GM12878 (cell line): ENCODE data around the gene IL22. TPM values are rescaled to one million over a fixed set of nuclear protein-coding genes. Genes with fewer than 3 reads are reported as not detected.
A peak's percentile ranks its signal among the peaks of the same experiment; 100 is the strongest.

ENCODE experiments used
- CEBPB ChIP-seq, 2 experiments: fragments of 150-350 bp in 1 of 2; IDR thresholded peaks; 2 replicates each; pipeline ENCODE4 v1.6.1; 2012 to 2014; ENCODE audit warnings: low read depth in 2 of 2, low read length in 2 of 2, borderline replicate concordance in 1 of 2, inconsistent platforms in 1 of 2
- EED ChIP-seq: sonication (generic); IDR thresholded peaks from 2 replicates; pipeline ENCODE4 v1.6.1; 2016; ENCODE audit warnings: antibody characterized with exemption, low read depth
- GABPA ChIP-seq: IDR thresholded peaks from 2 replicates; pipeline ENCODE4 v1.6.1; 2014; ENCODE audit warnings: antibody characterized with exemption, low read depth, mild to moderate bottlenecking, inconsistent platforms
- HDGF ChIP-seq: fragments of 450-650 bp; IDR thresholded peaks from 2 replicates; pipeline ENCODE4 v1.6.1; 2016; ENCODE audit warnings: antibody characterized with exemption
- IKZF1 ChIP-seq: fragments of 450-650 bp; conservative IDR thresholded peaks from 2 replicates; pipeline ENCODE4 v1.6.1; 2017; ENCODE audit warnings: antibody characterized with exemption, mild to moderate bottlenecking
- LARP7 ChIP-seq: fragments of 450-650 bp; IDR thresholded peaks from 2 replicates; pipeline ENCODE4 v1.6.1; 2017; ENCODE audit warnings: mild to moderate bottlenecking
- MEF2B ChIP-seq: fragments of 450-650 bp; IDR thresholded peaks from 2 replicates; pipeline ENCODE4 v1.6.1; 2018; ENCODE audit warnings: mild to moderate bottlenecking, moderate library complexity; ENCODE audit not compliant: partially characterized antibody, poor library complexity, severe bottlenecking
- NFXL1 ChIP-seq: fragments of 450-650 bp; IDR thresholded peaks from 2 replicates; pipeline ENCODE4 v1.6.1; 2017; ENCODE audit warnings: antibody characterized with exemption, mild to moderate bottlenecking, borderline replicate concordance
- NR2F1 ChIP-seq: fragments of 450-650 bp; conservative IDR thresholded peaks from 2 replicates; pipeline ENCODE4 v1.6.1; 2017; ENCODE audit warnings: mild to moderate bottlenecking
- RCOR1 ChIP-seq: conservative IDR thresholded peaks from 2 replicates; pipeline ENCODE4 v1.6.1; 2012; ENCODE audit warnings: low read depth, low read length, improper control_type of control experiment
- RELA ChIP-seq: fragments of 450-650 bp; IDR thresholded peaks from 2 replicates; pipeline ENCODE4 v1.8.0; 2014; ENCODE audit warnings: borderline replicate concordance; ENCODE audit not compliant: partially characterized antibody
- SP1 ChIP-seq: IDR thresholded peaks from one replicate; pipeline ENCODE4 v1.6.1; 2011; ENCODE audit warnings: low read depth, low read length
- ZNF24 ChIP-seq: fragments of 450-650 bp; IDR thresholded peaks from 2 replicates; pipeline ENCODE4 v1.6.1; 2017; ENCODE audit warnings: antibody characterized with exemption, mild to moderate bottlenecking
- polyA plus RNA-seq, 11 experiments: library from polyadenylated mRNA; depleted of rRNA in 4 of 11; unstranded in 6 of 11; stranded (reverse) in 5 of 11; fragments of >200 nt; fragmentation: Nextera tagmentation in 4 of 11; fragmentation: Illumina TruSeq in 1 of 11; extraction: Ambion mirVana in 4 of 11; extraction: Trizol in 1 of 11; gene quantifications; 1 replicate in 1 of 11; 2 replicates in 10 of 11; pipeline versions ENCODE4 v1.2.1 to v1.2.3, GENCODE V29; 2011 to 2016; ENCODE audit warnings: inconsistent platforms in 2 of 11, missing spikeins in 2 of 11, low read depth in 1 of 11
- total RNA-seq, 4 experiments: library from RNA; depleted of rRNA in 3 of 4; stranded (reverse); fragments of >200 nt in 3 of 4; fragmentation: Illumina TruSeq in 1 of 4; extraction: Trizol in 1 of 4; gene quantifications; 2 replicates each; pipeline versions ENCODE4 v1.2.1 to v1.2.3, GENCODE V29; 2013 to 2021
- TF ChIP-seq, protein P1 (sequence below): IDR thresholded peaks from 2 replicates; pipeline ENCODE4 v1.6.1; 2011; ENCODE audit warnings: borderline replicate concordance, low read depth, mild to moderate bottlenecking, moderate library complexity, low read length; ENCODE audit not compliant: insufficient read depth, poor library complexity, severe bottlenecking
- TF ChIP-seq, protein P2 (sequence below): fragments of 450-650 bp; IDR thresholded peaks from 2 replicates; pipeline ENCODE4 v1.6.1; 2017; ENCODE audit warnings: antibody characterized with exemption, mild to moderate bottlenecking, moderate library complexity
- TF ChIP-seq, protein P3 (sequence below): fragments of 450-650 bp; IDR thresholded peaks from 2 replicates; pipeline ENCODE4 v1.6.1; 2016; ENCODE audit warnings: mild to moderate bottlenecking, moderate library complexity, borderline replicate concordance
- TF ChIP-seq, protein P4 (sequence below): fragments of 150-350 bp; IDR thresholded peaks from 2 replicates; pipeline ENCODE4 v1.6.1; 2014; ENCODE audit warnings: mild to moderate bottlenecking, low read depth, low read length

Gene IL22
- total and polyA plus RNA-seq, 10 of the 15 experiments (the other 5 are each of a cell fraction or from before 2014, with no cell fraction given) = not detected

DNA sequence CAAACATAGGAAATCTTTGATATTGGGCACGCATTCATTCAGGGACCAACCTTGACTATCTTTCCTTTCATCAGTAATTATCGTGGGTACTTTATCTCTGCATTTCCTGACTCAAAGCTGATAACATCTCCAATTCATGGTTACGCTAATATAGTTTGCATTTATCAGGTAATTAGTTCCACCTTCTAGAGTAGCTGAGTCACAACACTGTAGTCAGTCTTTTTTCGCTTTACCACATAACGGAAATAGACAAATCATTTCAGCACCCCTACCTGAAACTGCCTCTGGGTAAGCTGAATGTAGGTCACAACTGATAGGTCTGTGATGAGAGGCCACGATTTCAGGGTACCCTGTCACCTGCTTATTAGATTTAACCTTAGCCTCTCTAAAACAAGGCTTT, 36.7 kb upstream of the IL22 start (continued):
- TF ChIP-seq, protein P1, sequence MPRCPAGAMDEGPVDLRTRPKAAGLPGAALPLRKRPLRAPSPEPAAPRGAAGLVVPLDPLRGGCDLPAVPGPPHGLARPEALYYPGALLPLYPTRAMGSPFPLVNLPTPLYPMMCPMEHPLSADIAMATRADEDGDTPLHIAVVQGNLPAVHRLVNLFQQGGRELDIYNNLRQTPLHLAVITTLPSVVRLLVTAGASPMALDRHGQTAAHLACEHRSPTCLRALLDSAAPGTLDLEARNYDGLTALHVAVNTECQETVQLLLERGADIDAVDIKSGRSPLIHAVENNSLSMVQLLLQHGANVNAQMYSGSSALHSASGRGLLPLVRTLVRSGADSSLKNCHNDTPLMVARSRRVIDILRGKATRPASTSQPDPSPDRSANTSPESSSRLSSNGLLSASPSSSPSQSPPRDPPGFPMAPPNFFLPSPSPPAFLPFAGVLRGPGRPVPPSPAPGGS = no peak
- TF ChIP-seq ZNF24 = peak; percentile 82
- peak; percentile 38 for TF ChIP-seq MEF2B
- peak; percentile 72 for TF ChIP-seq SP1
- TF ChIP-seq, protein P2, sequence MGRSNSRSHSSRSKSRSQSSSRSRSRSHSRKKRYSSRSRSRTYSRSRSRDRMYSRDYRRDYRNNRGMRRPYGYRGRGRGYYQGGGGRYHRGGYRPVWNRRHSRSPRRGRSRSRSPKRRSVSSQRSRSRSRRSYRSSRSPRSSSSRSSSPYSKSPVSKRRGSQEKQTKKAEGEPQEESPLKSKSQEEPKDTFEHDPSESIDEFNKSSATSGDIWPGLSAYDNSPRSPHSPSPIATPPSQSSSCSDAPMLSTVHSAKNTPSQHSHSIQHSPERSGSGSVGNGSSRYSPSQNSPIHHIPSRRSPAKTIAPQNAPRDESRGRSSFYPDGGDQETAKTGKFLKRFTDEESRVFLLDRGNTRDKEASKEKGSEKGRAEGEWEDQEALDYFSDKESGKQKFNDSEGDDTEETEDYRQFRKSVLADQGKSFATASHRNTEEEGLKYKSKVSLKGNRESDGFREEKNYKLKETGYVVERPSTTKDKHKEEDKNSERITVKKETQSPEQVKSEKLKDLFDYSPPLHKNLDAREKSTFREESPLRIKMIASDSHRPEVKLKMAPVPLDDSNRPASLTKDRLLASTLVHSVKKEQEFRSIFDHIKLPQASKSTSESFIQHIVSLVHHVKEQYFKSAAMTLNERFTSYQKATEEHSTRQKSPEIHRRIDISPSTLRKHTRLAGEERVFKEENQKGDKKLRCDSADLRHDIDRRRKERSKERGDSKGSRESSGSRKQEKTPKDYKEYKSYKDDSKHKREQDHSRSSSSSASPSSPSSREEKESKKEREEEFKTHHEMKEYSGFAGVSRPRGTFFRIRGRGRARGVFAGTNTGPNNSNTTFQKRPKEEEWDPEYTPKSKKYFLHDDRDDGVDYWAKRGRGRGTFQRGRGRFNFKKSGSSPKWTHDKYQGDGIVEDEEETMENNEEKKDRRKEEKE = no peak
- peak; percentile 68 for TF ChIP-seq NR2F1
- TF ChIP-seq, protein P3, sequence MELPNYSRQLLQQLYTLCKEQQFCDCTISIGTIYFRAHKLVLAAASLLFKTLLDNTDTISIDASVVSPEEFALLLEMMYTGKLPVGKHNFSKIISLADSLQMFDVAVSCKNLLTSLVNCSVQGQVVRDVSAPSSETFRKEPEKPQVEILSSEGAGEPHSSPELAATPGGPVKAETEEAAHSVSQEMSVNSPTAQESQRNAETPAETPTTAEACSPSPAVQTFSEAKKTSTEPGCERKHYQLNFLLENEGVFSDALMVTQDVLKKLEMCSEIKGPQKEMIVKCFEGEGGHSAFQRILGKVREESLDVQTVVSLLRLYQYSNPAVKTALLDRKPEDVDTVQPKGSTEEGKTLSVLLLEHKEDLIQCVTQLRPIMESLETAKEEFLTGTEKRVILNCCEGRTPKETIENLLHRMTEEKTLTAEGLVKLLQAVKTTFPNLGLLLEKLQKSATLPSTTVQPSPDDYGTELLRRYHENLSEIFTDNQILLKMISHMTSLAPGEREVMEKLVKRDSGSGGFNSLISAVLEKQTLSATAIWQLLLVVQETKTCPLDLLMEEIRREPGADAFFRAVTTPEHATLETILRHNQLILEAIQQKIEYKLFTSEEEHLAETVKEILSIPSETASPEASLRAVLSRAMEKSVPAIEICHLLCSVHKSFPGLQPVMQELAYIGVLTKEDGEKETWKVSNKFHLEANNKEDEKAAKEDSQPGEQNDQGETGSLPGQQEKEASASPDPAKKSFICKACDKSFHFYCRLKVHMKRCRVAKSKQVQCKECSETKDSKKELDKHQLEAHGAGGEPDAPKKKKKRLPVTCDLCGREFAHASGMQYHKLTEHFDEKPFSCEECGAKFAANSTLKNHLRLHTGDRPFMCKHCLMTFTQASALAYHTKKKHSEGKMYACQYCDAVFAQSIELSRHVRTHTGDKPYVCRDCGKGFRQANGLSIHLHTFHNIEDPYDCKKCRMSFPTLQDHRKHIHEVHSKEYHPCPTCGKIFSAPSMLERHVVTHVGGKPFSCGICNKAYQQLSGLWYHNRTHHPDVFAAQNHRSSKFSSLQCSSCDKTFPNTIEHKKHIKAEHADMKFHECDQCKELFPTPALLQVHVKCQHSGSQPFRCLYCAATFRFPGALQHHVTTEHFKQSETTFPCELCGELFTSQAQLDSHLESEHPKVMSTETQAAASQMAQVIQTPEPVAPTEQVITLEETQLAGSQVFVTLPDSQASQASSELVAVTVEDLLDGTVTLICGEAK = no peak
- TF ChIP-seq EED = peak; percentile 52
- TF ChIP-seq HDGF = no peak
- TF ChIP-seq LARP7 = no peak
- TF ChIP-seq NFXL1 = no peak
- TF ChIP-seq, protein P4, sequence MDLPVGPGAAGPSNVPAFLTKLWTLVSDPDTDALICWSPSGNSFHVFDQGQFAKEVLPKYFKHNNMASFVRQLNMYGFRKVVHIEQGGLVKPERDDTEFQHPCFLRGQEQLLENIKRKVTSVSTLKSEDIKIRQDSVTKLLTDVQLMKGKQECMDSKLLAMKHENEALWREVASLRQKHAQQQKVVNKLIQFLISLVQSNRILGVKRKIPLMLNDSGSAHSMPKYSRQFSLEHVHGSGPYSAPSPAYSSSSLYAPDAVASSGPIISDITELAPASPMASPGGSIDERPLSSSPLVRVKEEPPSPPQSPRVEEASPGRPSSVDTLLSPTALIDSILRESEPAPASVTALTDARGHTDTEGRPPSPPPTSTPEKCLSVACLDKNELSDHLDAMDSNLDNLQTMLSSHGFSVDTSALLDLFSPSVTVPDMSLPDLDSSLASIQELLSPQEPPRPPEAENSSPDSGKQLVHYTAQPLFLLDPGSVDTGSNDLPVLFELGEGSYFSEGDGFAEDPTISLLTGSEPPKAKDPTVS = no peak
- TF ChIP-seq RELA = no peak
- TF ChIP-seq GABPA = peak; percentile 62; the same call in 1 of the 2 replicates
- TF ChIP-seq RCOR1 = 0 out of 2 replicates have a peak, but pooled peaks have one; percentile 73
- peak; percentile 77 for TF ChIP-seq IKZF1
- 0 out of 4 replicates have a peak, but pooled peaks of 1 of the 2 experiments have one; percentile 51 for TF ChIP-seq CEBPB (IDR thresholded peaks at IDR 0.05; ENCODE audit: borderline replicate concordance in 1 of 2, low read depth in 2 of 2, low read length in 2 of 2)
